Stimulated activated CD8-positive, alpha-beta memory T cell treated with anti-CD3 and anti-CD28 coated beads, Interleukin-7, amount 100 ng/mL, for 4 hours (primary cell): ENCODE results near the gene C1GALT1C1.

Experiments
- DNase-seq, 2 donors: peaks; one replicate each; pipeline ENCODE4 v3.0.0-alpha.2; 2020; ENCODE audit warnings: low read depth in 2 of 2

The C1GALT1C1 gene

GRCh38 chrX:120585702-120586101 is 44.2 kb downstream of the C1GALT1C1 start:
- DNase-seq, result no peak
